ENCODE results near the gene VAC14.
"Not testable (repeated sequence)": the region's sequence is repeated elsewhere in the genome, so short reads cannot be mapped to it uniquely, and the experiment has no call there.

The VAC14 gene

DNA sequence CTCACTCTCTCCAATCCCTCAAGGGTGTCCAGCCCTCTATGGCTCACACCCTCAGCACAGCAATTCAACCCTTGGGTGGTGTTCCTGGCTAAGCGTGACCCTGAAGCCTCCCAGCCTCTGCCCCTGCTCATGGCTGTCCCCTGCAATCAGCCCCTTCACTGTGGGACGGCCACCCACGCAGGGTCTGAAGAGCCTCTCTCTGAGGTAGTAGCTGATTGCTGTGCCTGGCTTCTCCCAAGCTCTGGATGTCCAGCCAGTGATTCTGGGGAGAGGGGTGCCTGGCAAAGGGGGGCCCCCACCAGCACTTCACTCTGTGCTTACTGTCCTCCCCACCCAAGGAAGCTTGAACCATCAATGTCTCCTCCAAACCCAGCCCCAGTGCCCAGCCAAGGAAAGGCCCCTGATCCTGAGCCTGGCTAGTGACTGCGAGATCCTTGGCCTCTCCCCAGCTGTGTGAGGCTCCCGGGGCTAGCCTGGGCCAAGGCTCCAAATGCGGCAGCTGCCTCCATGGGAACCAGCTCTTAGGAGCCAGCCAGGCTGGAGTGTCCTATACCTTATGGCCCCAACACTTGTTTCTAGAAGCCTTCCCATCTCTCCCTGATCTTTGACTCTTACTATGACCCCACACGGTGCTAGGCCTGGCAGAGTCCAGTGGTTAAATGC lies 125.0 kb downstream of the VAC14 start:
- H3K4me1 ChIP-seq (ENCODE audit: control insufficient read depth, insufficient read depth, low read length) = 0 out of 2 replicates have a peak, but pooled peaks cover 4% of the 10 kb centered on the region
- H3K9ac ChIP-seq (ENCODE audit: low read depth, low read length) = no peak overlapping the region
- peaks cover 52% of the 10 kb centered on the region for H3K36me3 ChIP-seq (ENCODE audit: control insufficient read depth, insufficient read depth, low read length)

DNA sequence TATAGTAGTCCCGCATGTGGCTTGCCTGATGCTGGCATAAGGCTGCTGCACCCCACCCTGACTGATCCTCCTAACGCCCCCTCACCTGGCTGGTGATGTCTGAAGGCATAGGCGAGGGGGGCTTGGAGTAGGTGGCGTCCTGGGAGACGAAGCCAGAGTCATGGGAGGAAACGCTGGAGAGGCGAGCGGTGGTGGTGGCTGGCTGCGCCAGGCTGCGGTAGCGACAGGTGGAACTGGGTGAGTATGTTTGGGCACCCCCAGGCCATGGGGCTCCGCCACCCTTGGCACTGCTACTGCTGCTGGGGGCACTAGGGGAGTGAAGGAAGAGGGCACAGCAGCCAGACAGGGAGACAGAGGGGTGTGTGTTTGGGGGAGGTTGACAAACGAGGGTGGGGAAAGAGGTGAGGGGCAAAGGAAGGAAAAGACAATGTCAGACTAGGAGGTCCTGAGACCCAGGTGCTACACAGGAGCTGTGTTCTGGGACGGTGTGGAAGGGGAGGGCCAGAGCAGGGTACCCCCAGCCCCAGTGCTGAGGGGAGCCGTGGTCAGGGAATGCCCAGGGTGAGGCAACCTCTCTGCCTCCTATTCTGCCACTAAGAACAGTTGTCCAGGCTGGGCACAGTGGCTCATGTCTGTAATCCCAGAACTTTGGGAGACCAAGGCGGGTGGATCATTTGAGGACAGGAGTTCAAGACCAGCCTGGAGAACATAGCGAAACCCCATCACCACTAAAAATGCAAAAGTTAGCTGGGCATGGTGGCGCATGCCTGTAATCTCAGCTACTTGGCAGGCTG lies 126.5 kb downstream of the VAC14 start:
- H3K4me3 ChIP-seq (ENCODE audit: low read depth, low read length) = no peak overlapping the region
- no peaks in the 10 kb centered on the region for H3K27me3 ChIP-seq (ENCODE audit: control insufficient read depth, insufficient read depth, low read length)
- no peaks in the 10 kb centered on the region for H3K4me1 ChIP-seq (ENCODE audit: control insufficient read depth, insufficient read depth, low read length)
- no peak overlapping the region for H3K27ac ChIP-seq (ENCODE audit: low read depth, low read length)
- no peaks in the 10 kb centered on the region for H3K9me3 ChIP-seq (ENCODE audit: control insufficient read depth, insufficient read depth, low read length)
- H3K9ac ChIP-seq (ENCODE audit: low read depth, low read length) = no peak overlapping the region
- peaks cover 58% of the 10 kb centered on the region for H3K36me3 ChIP-seq (ENCODE audit: control insufficient read depth, insufficient read depth, low read length)

More for the DNA sequence above, 125.0 kb downstream of the VAC14 start:
- no peaks in the 10 kb centered on the region for H3K9me3 ChIP-seq (ENCODE audit: control insufficient read depth, insufficient read depth, low read length)
- H3K4me3 ChIP-seq (ENCODE audit: low read depth, low read length) = no peak overlapping the region
- H3K27me3 ChIP-seq (ENCODE audit: control insufficient read depth, insufficient read depth, low read length) = no peaks in the 10 kb centered on the region
- no peak overlapping the region for H3K27ac ChIP-seq (ENCODE audit: low read depth, low read length)

DNA sequence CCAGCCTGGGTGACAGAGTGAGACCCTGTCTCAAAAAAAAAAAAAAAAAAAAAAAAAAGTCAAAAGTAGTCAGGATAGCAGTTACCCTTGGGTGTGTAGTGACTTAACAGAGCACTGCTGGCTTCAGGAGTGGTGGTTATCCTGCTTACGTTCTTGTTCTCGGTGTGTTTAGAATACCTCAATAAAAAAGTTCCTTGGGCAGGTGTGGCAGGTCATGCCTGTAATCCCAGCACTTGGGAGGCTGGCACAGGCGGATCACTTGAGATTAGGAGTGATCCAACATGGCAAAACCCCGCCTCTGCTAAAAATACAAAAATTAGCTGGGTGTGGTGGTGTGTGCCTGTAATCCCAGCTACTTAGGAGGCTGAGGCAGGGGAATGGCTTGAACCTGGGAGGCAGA lies 130.0 kb downstream of the VAC14 start:
- H3K36me3 ChIP-seq (ENCODE audit: control insufficient read depth, insufficient read depth, low read length) = peaks cover 51% of the 10 kb centered on the region
- not testable (repeated sequence) for H3K9me3 ChIP-seq (ENCODE audit: control insufficient read depth, insufficient read depth, low read length); H3K27ac ChIP-seq (ENCODE audit: low read depth, low read length); H3K27me3 ChIP-seq (ENCODE audit: control insufficient read depth, insufficient read depth, low read length); H3K4me3 ChIP-seq (ENCODE audit: low read depth, low read length); H3K9ac ChIP-seq (ENCODE audit: low read depth, low read length); H3K4me1 ChIP-seq (ENCODE audit: control insufficient read depth, insufficient read depth, low read length)

DNA sequence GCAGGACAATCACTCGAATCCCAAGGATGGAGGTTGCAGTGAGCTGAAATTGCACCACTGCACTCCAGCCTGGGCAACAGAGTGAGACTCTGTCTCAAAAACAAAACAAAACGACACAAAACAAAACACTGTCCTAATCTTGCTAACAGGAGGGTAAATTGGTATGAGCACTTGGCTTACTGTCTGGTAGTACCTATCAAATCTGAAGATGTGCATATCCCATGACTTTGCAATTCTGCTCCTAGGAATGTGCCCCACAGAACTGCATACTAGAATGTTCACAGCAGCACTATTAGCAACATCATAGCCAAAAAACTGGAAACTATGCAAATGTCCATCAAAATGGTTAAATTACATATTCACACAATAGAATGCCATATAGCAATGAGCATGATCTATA lies 130.8 kb downstream of the VAC14 start:
- Histone ChIP-seq H3K4me1 (ENCODE audit: control insufficient read depth, insufficient read depth, low read length) (no peaks in the 10 kb centered on the region), H3K27ac (ENCODE audit: low read depth, low read length) (no peak overlapping the region), H3K9ac (ENCODE audit: low read depth, low read length) (no peak overlapping the region), H3K36me3 (ENCODE audit: control insufficient read depth, insufficient read depth, low read length) (peaks cover 54% of the 10 kb centered on the region), H3K27me3 (ENCODE audit: control insufficient read depth, insufficient read depth, low read length) (no peaks in the 10 kb centered on the region), H3K9me3 (ENCODE audit: control insufficient read depth, insufficient read depth, low read length) (no peaks in the 10 kb centered on the region), H3K4me3 (ENCODE audit: low read depth, low read length) (no peak overlapping the region)

DNA sequence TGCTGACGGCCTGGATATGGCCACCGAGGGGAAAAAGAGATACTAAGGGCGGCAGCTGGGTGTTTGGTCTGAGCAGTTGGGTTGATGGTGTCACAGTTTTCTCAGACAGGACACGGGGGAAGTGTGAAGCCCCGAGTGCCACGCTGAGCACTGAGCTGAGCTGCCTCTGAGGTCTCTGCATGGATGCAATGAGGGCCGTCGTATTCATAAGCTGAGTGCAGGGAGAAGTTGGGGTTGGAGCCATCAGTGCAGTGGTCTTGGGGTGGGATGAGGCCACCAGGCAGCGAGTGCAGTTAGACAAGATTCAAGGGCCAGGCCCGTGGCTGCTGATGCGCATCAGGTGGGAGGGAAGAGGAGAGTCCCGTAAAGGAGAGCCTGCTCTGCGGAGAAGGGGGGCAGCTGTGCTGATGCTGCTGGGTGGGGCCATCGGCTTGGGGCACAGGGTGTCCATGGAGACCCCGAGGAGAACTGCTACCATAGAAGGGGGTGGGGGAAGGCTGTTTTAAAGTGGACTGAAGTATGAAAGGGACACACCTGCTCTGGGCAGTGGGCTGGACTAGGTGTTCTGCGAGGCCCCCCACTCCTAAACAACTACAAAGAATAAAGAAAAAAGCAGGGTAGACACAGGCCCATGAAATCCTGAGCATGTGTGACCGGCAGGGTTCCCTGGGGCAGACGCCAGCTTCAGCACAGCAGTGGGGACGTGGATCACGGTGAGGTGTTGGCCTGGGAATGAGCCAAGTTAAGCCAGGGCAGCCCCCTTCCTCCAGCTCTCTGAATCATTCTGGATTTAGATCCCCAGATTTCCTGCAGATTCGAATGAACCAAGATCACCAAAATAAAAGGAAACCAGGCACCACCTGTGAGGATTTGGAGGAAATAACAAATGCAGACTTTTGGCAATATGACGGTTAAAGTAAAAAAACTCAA lies 134.9 kb downstream of the VAC14 start:
- H3K27ac ChIP-seq (ENCODE audit: low read depth, low read length) = no peak overlapping the region
- H3K36me3 ChIP-seq (ENCODE audit: control insufficient read depth, insufficient read depth, low read length) = peaks cover 35% of the 10 kb centered on the region

DNA sequence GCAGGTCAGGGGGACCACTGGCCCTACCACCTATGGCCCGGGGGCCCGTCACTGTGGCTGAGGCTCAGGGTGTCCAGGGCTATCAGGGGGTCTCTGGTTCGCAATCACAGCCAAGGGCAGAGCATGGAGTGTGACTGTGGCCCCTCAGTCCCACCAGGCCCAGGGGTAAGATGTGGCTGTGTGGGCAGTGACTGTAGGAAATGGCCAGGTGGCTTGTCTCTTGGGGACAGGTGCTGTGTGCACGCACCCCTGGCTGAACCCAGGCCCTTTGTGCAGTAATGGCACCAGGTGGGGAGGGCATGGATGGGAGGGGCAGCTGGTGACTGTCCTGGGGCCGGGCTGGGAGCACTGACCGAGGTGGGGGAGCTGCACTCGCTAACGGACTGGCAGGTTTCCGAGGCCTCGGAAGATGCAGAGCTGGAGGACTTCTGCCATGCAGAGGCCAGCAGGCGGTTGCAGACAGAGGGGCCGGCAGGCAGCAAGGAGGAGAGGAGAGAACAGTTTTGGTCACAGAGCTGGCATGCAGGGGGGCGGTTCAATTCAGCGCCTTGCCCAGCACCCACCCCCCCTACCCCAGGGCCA lies 135.8 kb downstream of the VAC14 start:
- Histone ChIP-seq H3K9ac (ENCODE audit: low read depth, low read length) (no peak overlapping the region), H3K27me3 (ENCODE audit: control insufficient read depth, insufficient read depth, low read length) (no peaks in the 10 kb centered on the region), H3K4me3 (ENCODE audit: low read depth, low read length) (no peak overlapping the region), H3K9me3 (ENCODE audit: control insufficient read depth, insufficient read depth, low read length) (no peaks in the 10 kb centered on the region), H3K4me1 (ENCODE audit: control insufficient read depth, insufficient read depth, low read length) (peaks cover 3% of the 10 kb centered on the region; the same call in 1 of the 2 replicates), H3K36me3 (ENCODE audit: control insufficient read depth, insufficient read depth, low read length) (peaks cover 31% of the 10 kb centered on the region), H3K27ac (ENCODE audit: low read depth, low read length) (no peak overlapping the region)

More for the DNA sequence above, 134.9 kb downstream of the VAC14 start:
- Histone ChIP-seq H3K4me1 (ENCODE audit: control insufficient read depth, insufficient read depth, low read length) (no peaks in the 10 kb centered on the region), H3K9me3 (ENCODE audit: control insufficient read depth, insufficient read depth, low read length) (no peaks in the 10 kb centered on the region), H3K4me3 (ENCODE audit: low read depth, low read length) (no peak overlapping the region), H3K9ac (ENCODE audit: low read depth, low read length) (no peak overlapping the region), H3K27me3 (ENCODE audit: control insufficient read depth, insufficient read depth, low read length) (no peaks in the 10 kb centered on the region)

DNA sequence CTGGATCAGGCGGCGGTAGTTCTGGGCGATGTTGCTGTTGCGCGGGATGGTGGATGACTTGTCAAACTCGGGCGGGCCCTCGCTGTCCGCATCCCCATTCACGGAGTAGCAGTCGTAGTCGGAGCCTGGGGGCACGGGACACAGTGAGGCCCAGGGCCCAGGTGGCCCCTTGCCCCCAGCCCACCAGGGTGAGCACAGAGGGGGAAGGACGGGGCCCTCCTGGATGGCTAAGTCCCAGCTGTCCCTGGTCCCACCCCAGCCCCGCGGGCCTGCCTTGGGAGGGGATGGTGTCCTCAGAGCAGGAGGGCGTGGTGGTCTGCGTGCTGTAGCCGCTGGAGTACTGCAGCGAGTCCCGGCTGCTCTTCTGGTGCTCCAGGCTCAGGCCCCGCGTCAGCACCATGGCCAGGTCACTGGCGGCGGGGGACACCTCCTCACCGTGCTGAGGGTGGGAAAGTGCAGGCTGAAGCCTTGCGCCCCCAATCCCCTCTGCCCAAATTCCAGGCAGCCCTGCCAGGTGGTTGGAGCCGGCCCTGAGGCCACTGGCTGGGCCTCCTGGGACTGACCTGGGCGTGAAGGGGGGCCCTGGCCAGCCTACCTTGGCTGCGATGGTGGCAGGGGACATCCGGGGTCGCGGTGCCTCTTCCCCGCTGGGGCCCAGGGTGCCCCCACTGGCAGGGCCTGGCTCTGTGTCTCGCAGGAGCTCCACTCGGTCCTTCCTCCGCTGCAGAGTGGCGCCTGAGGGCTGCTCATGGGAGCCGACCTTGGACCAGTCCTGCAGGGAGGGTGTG lies 136.4 kb downstream of the VAC14 start:
- Histone ChIP-seq H3K27ac (ENCODE audit: low read depth, low read length) (no peak overlapping the region), H3K36me3 (ENCODE audit: control insufficient read depth, insufficient read depth, low read length) (peaks cover 28% of the 10 kb centered on the region), H3K4me3 (ENCODE audit: low read depth, low read length) (no peak overlapping the region)

DNA sequence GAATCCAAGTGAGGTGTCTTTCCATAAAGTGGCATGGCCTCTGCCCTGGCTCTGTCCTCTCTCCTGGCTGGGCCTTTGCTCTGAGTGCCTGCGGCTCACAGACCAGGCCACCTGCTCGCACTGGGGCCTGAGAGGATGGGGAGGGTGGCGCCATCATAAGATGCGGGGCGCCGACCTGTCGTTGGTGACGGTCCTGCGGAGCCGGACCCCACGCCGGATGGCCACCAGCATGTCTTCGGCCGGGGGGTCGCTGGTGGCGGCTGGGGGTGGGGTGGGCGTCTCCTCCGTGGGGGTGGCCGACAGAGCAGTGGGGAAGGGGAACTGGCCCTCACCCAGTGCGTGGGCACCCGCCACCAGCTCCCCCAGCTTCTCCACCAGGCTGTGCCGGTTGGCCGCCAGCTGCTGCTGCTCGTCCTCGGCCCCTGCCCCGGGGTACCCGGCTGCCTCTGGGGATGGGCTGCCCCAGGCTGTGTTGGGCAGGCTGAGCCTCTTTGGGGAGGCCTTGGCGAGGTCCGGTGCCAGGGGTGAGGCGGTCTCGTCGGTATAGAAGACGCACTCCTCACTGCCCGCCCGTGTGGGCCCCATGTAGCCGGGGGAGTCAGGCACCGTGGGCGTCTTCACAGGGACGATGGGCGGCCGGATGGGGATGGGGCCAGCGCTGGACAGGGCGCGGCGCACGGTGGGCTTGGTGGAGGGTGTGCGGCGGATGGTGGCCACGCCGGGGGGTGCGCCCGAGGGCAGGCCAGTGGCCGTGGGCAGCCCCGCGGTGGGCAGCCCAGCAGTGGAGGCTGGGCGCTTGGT lies 137.2 kb downstream of the VAC14 start:
- peaks cover 4% of the 10 kb centered on the region; the same call in 1 of the 2 replicates for H3K4me1 ChIP-seq (ENCODE audit: control insufficient read depth, insufficient read depth, low read length)
- H3K9ac ChIP-seq (ENCODE audit: low read depth, low read length) = no peak overlapping the region
- H3K4me3 ChIP-seq (ENCODE audit: low read depth, low read length) = no peak overlapping the region
- peaks cover 28% of the 10 kb centered on the region for H3K36me3 ChIP-seq (ENCODE audit: control insufficient read depth, insufficient read depth, low read length)
- H3K9me3 ChIP-seq (ENCODE audit: control insufficient read depth, insufficient read depth, low read length) = no peaks in the 10 kb centered on the region
- no peaks in the 10 kb centered on the region for H3K27me3 ChIP-seq (ENCODE audit: control insufficient read depth, insufficient read depth, low read length)
- no peak overlapping the region for H3K27ac ChIP-seq (ENCODE audit: low read depth, low read length)

More for the DNA sequence above, 136.4 kb downstream of the VAC14 start:
- H3K27me3 ChIP-seq (ENCODE audit: control insufficient read depth, insufficient read depth, low read length) = no peaks in the 10 kb centered on the region
- peaks cover 4% of the 10 kb centered on the region; the same call in 1 of the 2 replicates for H3K4me1 ChIP-seq (ENCODE audit: control insufficient read depth, insufficient read depth, low read length)
- no peaks in the 10 kb centered on the region for H3K9me3 ChIP-seq (ENCODE audit: control insufficient read depth, insufficient read depth, low read length)
- H3K9ac ChIP-seq (ENCODE audit: low read depth, low read length) = no peak overlapping the region

DNA sequence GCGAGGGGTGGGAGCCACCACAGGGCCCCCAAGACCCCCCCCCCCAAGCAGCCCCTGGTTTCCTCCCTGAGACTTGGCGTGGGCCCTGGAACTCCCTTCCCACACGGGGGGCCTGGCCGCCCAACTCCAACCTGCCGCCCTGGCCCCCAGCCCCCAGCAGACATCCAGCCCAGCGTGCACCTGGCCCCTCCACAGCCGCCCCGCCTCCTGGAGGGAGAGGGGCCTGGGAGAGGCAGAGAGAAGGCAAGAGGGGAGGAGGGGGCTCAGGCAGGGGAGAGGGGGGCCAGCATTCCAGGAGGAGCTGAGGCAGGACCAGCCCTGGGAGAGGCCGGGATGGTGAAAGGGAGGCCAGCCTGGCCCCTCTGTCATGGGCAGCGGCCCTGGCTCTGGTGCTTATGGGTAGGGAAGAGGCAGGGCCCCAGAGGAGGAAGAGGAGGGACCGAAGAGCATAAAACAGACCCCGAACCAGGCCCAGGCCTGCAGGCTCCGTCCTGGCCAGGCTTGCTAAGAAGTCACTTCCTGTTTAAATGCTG lies 137.9 kb downstream of the VAC14 start:
- Histone ChIP-seq H3K36me3 (ENCODE audit: control insufficient read depth, insufficient read depth, low read length) (peaks cover 28% of the 10 kb centered on the region), H3K27me3 (ENCODE audit: control insufficient read depth, insufficient read depth, low read length) (no peaks in the 10 kb centered on the region), H3K27ac (ENCODE audit: low read depth, low read length) (no peak overlapping the region), H3K4me3 (ENCODE audit: low read depth, low read length) (no peak overlapping the region), H3K9ac (ENCODE audit: low read depth, low read length) (no peak overlapping the region), H3K9me3 (ENCODE audit: control insufficient read depth, insufficient read depth, low read length) (no peaks in the 10 kb centered on the region), H3K4me1 (ENCODE audit: control insufficient read depth, insufficient read depth, low read length) (peaks cover 4% of the 10 kb centered on the region; the same call in 1 of the 2 replicates)

Measured in HUES48 (cell line).